Skeletal muscle satellite cell (primary cell): ENCODE data around the gene RAD54L.

ENCODE experiments used
- H3K27me3 ChIP-seq: 2 replicates; pipeline ENCODE4 v1.7.0; 2013; ENCODE audit warnings: low read length; ENCODE audit not compliant: control insufficient read depth, insufficient read depth
- H3K36me3 ChIP-seq: 2 replicates; pipeline ENCODE4 v1.7.0; 2013; ENCODE audit warnings: mild to moderate bottlenecking, control low read depth, low read length; ENCODE audit not compliant: insufficient read depth
- H3K4me1 ChIP-seq: 2 replicates; pipeline ENCODE4 v1.7.0; 2013; ENCODE audit warnings: low read length; ENCODE audit not compliant: control insufficient read depth, insufficient read depth
- H3K4me2 ChIP-seq: 2 replicates; pipeline ENCODE4 v1.7.0; 2013; ENCODE audit warnings: mild to moderate bottlenecking, low read length
- H3K4me3 ChIP-seq: 2 replicates; pipeline ENCODE4 v1.7.0; 2013; ENCODE audit warnings: low read length
- H3K9ac ChIP-seq: 2 replicates; pipeline ENCODE4 v1.7.0; 2013; ENCODE audit warnings: mild to moderate bottlenecking, low read depth, low read length, moderate library complexity
- H3K9me3 ChIP-seq: replicated peaks from 2 replicates; pipeline ENCODE4 v1.7.0; 2013; ENCODE audit warnings: mild to moderate bottlenecking, control low read depth, low read length

Gene RAD54L

GRCh38 chr1:46295306-46295705 lies 47.7 kb downstream of the RAD54L start:
- Histone ChIP-seq H3K4me3 (no peak overlapping the region), H3K4me1 (peaks cover 3% of the 10 kb centered on the region)

GRCh38 chr1:46298387-46298786 lies 50.8 kb downstream of the RAD54L start:
- Histone ChIP-seq H3K27me3 (no peaks in the 10 kb centered on the region), H3K9me3 (no peaks in the 10 kb centered on the region), H3K36me3 (peaks cover 36% of the 10 kb centered on the region), H3K4me3 (no peak overlapping the region), H3K4me2 (no peak overlapping the region), H3K9ac (no peak overlapping the region), H3K4me1 (peaks cover 13% of the 10 kb centered on the region)

More at GRCh38 chr1:46295306-46295705, 47.7 kb downstream of the RAD54L start:
- no peaks in the 10 kb centered on the region for H3K9me3 ChIP-seq
- H3K36me3 ChIP-seq = peaks cover 46% of the 10 kb centered on the region
- no peaks in the 10 kb centered on the region for H3K27me3 ChIP-seq
- H3K4me2 ChIP-seq = no peak overlapping the region
- H3K9ac ChIP-seq = no peak overlapping the region

DNA sequence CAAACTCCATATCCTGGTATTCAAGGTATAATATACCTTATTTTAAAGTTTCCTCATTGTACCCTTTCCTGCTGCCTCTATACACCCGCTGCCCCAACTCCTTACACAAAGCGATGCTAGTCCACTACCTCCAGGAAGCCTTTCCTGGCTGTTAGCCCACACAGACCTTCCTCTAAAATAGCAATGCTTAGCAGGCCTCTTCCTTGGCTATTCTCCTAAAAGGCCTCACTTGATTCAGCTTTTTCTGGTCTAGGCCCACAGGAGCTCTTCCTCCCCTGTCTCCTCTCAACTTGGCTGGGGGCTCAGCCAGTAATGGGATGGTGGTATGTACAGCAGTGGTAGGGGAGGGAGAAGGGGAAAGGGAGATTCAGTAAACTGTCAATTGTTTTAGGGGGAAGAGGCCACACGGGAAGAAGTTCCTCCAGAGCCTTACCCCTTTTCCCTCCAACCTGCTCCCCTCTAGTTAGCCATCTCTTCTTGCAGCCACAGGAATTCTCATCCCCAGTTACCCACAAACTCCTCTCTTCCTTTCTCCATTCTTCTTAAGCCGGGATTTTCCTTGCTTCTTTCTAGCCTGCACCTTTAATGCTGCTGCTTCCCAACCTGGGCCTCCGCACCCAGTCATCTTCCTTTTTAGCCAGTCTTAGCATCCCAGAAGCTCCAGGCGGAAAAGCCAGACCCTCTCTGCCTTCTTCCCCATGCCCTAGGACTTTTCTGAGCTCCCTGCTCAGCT lies 53.3 kb downstream of the RAD54L start:
- Histone ChIP-seq H3K27me3 (no peaks in the 10 kb centered on the region), H3K4me1 (peaks cover 19% of the 10 kb centered on the region), H3K4me3 (peak overlapping the region; percentile 84), H3K9me3 (no peaks in the 10 kb centered on the region), H3K9ac (peak overlapping the region; percentile 100), H3K4me2 (peak overlapping the region; percentile 94), H3K36me3 (peaks cover 19% of the 10 kb centered on the region)

GRCh38 chr1:46301406-46301807 lies 53.8 kb downstream of the RAD54L start:
- Histone ChIP-seq H3K9ac (peak overlapping the region; percentile 100), H3K4me2 (peak overlapping the region; percentile 94), H3K4me3 (peak overlapping the region; percentile 84), H3K4me1 (peaks cover 19% of the 10 kb centered on the region), H3K9me3 (no peaks in the 10 kb centered on the region), H3K36me3 (peaks cover 15% of the 10 kb centered on the region), H3K27me3 (no peaks in the 10 kb centered on the region)

GRCh38 chr1:46301808-46302640 lies 54.5 kb downstream of the RAD54L start:
- Histone ChIP-seq H3K4me1 (peaks cover 19% of the 10 kb centered on the region), H3K9me3 (no peaks in the 10 kb centered on the region), H3K27me3 (no peaks in the 10 kb centered on the region), H3K9ac (peak overlapping the region; percentile 100), H3K36me3 (peaks cover 9% of the 10 kb centered on the region), H3K4me2 (peak overlapping the region; percentile 94), H3K4me3 (peak overlapping the region; percentile 84)

- peaks cover 9% of the 10 kb centered on the region for H3K36me3 ChIP-seq
- peaks cover 23% of the 10 kb centered on the region for H3K4me1 ChIP-seq
- no peaks in the 10 kb centered on the region for H3K9me3 ChIP-seq
- H3K9ac ChIP-seq = peak overlapping the region; percentile 100
- H3K4me3 ChIP-seq = peak overlapping the region; percentile 84
- H3K27me3 ChIP-seq = no peaks in the 10 kb centered on the region
- peak overlapping the region; percentile 94 for H3K4me2 ChIP-seq
Observed at GRCh38 chr1:46302641-46303037, 55.1 kb downstream of the RAD54L start.

GRCh38 chr1:46303038-46303871 lies 55.7 kb downstream of the RAD54L start, which contains the start of the genes LRRC41 and UQCRH:
Gene LRRC41, minus strand, starts transcription at chr1:46303616. Its CDS starts 294 bp downstream, at chr1:46303322.
Gene UQCRH, plus strand, starts transcription at chr1:46303698. Its CDS starts 69 bp downstream, at chr1:46303767.
- H3K4me1 ChIP-seq = peaks cover 23% of the 10 kb centered on the region
- no peaks in the 10 kb centered on the region for H3K9me3 ChIP-seq
- peak within 1 kb of the TSS; percentile 94 for H3K4me2 ChIP-seq
- peaks cover 9% of the 10 kb centered on the region for H3K36me3 ChIP-seq
- peak within 1 kb of the TSS; percentile 100 for H3K9ac ChIP-seq
- H3K27me3 ChIP-seq = no peaks in the 10 kb centered on the region
- peak within 1 kb of the TSS; percentile 84 for H3K4me3 ChIP-seq

DNA sequence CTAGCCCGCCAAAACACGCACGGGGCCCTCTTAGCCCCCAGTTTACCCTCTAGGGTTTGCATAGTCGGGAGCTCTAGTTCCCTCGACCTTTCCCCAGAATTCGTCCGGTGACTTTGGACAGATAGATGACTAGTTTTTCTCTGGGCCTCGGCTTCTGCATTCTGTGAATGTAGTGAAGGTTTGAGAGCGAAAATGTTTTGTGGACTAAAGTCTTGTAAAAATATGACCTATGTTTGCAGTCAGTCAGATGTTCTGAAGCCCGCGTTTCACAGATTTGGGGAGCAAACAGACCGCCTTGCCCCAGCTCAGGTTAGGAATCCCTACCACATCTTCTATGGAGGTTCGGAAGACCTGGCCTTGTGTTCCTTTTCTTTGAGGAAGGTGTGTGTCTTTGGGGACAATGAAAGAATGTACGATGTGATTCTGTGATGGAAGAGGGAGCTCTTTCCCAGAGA lies 56.3 kb downstream of the RAD54L start:
- Histone ChIP-seq H3K4me2 (peak overlapping the region; percentile 85), H3K36me3 (peaks cover 9% of the 10 kb centered on the region), H3K9me3 (no peaks in the 10 kb centered on the region), H3K9ac (peak overlapping the region; percentile 100), H3K4me3 (peak overlapping the region; percentile 84), H3K27me3 (no peaks in the 10 kb centered on the region), H3K4me1 (peaks cover 23% of the 10 kb centered on the region)

DNA sequence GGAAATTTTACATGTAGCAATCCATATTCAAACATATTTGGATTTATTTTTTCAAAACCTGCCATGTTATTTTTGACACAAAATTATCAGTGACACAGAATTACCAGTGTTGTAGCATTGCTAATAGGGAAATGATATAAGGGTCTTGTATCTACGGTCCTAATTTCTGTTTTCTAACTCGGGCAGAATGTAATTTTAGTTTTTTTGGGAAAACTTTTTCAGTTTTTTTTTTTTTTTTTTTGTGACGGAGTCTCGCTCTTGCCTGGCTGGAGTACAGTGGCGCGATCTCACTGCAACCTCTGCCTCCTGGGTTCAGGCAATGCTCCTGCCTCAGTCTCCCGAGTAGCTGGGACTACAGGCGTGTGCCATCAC lies 58.6 kb downstream of the RAD54L start:
- Histone ChIP-seq H3K27me3 (no peaks in the 10 kb centered on the region), H3K4me3 (no peak overlapping the region), H3K4me2 (no peak overlapping the region), H3K4me1 (peaks cover 12% of the 10 kb centered on the region), H3K9me3 (no peaks in the 10 kb centered on the region), H3K36me3 (peaks cover 20% of the 10 kb centered on the region), H3K9ac (no peak overlapping the region)

DNA sequence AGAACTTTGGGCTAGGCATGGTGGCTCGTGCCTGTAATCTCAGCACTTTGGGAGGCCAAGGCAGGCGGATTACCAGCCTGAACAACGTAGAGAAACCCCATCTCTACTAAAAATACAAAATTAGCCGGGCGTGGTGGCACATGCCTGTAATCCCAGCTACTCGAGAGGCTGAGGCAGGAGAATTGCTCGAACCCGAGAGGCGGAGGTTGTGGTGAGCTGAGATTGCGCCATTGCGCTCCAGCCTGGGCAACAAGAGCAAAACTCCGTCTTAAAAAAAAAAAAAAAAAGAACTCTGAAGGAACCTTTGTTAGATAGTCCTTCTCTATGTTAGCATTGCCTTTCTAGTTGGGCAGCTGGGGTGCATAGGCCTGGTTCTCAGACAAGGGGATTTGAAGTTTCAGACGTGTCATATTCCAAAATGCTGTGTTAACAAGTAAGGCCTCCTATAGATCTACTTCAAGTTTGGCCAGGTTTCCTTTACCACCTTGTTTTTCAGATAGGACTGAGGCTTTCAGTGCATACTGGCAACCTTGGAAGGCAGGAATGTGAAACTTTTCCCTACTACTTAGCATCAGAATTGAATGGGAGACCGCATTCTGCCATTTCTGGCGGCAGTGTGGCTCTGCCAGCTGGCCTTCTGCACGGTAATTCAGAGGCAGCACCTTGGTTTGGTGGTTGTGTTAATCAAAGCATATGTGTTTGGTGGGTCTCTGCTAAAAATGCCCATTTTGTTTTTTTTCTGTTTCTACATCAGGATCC lies 62.0 kb downstream of the RAD54L start:
- no peak overlapping the region for H3K4me2 ChIP-seq
- no peaks in the 10 kb centered on the region for H3K27me3 ChIP-seq
- H3K9ac ChIP-seq = no peak overlapping the region
- no peaks in the 10 kb centered on the region for H3K9me3 ChIP-seq
- no peak overlapping the region for H3K4me3 ChIP-seq
- peaks cover 9% of the 10 kb centered on the region for H3K4me1 ChIP-seq
- peaks cover 42% of the 10 kb centered on the region for H3K36me3 ChIP-seq
